Measurements from ENCODE around the gene TMEM220. TPM values are rescaled to one million over a fixed set of nuclear protein-coding genes. Genes with fewer than 3 reads are reported as not detected.

Gene TMEM220
- total RNA-seq, 1 experiment from 2014 or later, result not detected

DNA sequence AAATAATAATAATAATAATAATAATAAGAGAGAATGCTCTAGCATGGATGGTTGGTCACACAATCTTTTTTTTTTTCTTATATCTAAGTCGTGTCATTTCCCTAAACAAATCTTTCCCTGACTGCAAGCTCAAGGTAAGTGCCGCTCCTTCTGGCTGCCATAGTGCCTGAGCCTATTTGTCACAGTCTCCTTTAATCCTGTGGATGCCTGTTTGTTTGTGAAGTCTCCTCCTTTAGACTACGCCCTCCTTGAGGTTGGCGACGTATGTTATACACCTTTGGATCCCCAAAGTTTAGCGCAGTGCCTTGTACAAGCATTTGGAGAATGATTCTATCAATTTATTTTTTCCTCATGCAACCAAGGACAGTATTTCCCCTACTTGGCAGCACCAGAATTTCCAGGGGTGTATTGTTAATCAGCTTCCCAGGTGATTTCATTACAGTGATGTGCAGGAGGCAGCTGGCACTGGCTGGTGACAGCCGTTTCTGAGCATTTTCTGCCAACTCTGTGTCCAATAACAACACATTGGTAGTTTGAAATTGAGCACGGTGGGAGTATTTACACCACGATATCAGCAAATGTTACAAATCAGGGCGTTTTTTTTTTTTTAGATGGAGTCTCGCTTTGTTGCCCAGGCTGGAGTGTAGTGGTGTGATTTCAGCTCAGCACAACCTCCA is 47.4 kb upstream of the TMEM220 start:
- no peaks in the 10 kb centered on the region for H3K4me1 ChIP-seq (replicated peaks; ENCODE audit: insufficient read depth)
- ChIA-PET POLR2A (ENCODE audit: unreplicated experiment) (no interaction called here), CTCF (no interaction called here)
- no peaks in the 10 kb centered on the region for H3K36me3 ChIP-seq (ENCODE audit: low read depth)
- TF ChIP-seq, protein P1, sequence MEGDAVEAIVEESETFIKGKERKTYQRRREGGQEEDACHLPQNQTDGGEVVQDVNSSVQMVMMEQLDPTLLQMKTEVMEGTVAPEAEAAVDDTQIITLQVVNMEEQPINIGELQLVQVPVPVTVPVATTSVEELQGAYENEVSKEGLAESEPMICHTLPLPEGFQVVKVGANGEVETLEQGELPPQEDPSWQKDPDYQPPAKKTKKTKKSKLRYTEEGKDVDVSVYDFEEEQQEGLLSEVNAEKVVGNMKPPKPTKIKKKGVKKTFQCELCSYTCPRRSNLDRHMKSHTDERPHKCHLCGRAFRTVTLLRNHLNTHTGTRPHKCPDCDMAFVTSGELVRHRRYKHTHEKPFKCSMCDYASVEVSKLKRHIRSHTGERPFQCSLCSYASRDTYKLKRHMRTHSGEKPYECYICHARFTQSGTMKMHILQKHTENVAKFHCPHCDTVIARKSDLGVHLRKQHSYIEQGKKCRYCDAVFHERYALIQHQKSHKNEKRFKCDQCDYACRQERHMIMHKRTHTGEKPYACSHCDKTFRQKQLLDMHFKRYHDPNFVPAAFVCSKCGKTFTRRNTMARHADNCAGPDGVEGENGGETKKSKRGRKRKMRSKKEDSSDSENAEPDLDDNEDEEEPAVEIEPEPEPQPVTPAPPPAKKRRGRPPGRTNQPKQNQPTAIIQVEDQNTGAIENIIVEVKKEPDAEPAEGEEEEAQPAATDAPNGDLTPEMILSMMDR (conservative IDR thresholded peaks at IDR 0.05), result no peak
- TF ChIP-seq EZH2 (IDR thresholded peaks at IDR 0.05; ENCODE audit: low read depth), result no peak
- no peak overlapping the region for H3K4me2 ChIP-seq
- no peaks in the 10 kb centered on the region for H3K9me2 ChIP-seq (ENCODE audit: insufficient read depth)
- H3K79me2 ChIP-seq (ENCODE audit: low read depth), result no peaks in the 10 kb centered on the region
- H3K27ac ChIP-seq, result no peak overlapping the region
- no peak overlapping the region for H3K4me3 ChIP-seq
- intact Hi-C loops (cut with micrococcal nuclease; ENCODE audit: unreplicated experiment), result no loop called here
- BruUV-seq (replicated peaks), result no TSS peak
- no peaks in the 10 kb centered on the region for H4K20me1 ChIP-seq (ENCODE audit: insufficient read depth)
- H3K9me3 ChIP-seq (ENCODE audit: insufficient read depth, low read depth), result no peaks in the 10 kb centered on the region
- no peaks in the 10 kb centered on the region for H3K27me3 ChIP-seq (ENCODE audit: insufficient read depth, low read depth)
- no peaks in the 10 kb centered on the region for H3F3A ChIP-seq (ENCODE audit: insufficient read depth, low read depth)
- no peak overlapping the region for H2AFZ ChIP-seq
- no peak for DNase-seq

DNA sequence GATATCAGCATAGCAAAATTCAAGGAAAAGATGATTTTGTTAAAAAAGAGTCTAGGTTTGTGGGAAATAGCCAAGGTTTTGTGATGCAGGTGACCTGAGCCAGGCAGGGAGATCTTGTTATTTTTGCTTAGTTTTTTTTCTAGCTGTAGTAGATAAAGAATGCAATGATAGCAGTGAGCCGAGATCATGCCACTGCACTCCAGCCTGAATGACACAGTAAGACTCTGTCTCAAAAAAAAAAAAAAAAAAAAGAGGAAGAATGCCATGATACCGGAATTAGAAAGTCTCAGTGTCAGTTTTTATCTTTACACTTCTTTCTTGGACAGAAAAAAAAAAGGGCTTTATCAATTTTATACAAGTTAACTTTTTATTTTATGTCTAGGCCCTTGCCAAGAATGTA is 46.6 kb upstream of the TMEM220 start:
- intact Hi-C loops (cut with micrococcal nuclease; ENCODE audit: unreplicated experiment), result no loop called here
- Histone ChIP-seq H2AFZ (no peak overlapping the region), H3K36me3 (ENCODE audit: low read depth) (no peaks in the 10 kb centered on the region), H3K27me3 (ENCODE audit: insufficient read depth, low read depth) (no peaks in the 10 kb centered on the region), H3K9me2 (ENCODE audit: insufficient read depth) (no peaks in the 10 kb centered on the region), H3F3A (ENCODE audit: insufficient read depth, low read depth) (no peaks in the 10 kb centered on the region), H3K4me1 (replicated peaks; ENCODE audit: insufficient read depth) (no peaks in the 10 kb centered on the region), H3K27ac (no peak overlapping the region), H4K20me1 (ENCODE audit: insufficient read depth) (no peaks in the 10 kb centered on the region), H3K9me3 (ENCODE audit: insufficient read depth, low read depth) (no peaks in the 10 kb centered on the region), H3K79me2 (ENCODE audit: low read depth) (no peaks in the 10 kb centered on the region), H3K4me2 (no peak overlapping the region), H3K4me3 (no peak overlapping the region)
- BruUV-seq (replicated peaks), result no TSS peak
- no peak for TF ChIP-seq EZH2 (IDR thresholded peaks at IDR 0.05; ENCODE audit: low read depth)
- TF ChIP-seq, protein P1 (conservative IDR thresholded peaks at IDR 0.05), result no peak
- ChIA-PET CTCF (no interaction called here), POLR2A (ENCODE audit: unreplicated experiment) (no interaction called here)
- DNase-seq, result no peak

DNA sequence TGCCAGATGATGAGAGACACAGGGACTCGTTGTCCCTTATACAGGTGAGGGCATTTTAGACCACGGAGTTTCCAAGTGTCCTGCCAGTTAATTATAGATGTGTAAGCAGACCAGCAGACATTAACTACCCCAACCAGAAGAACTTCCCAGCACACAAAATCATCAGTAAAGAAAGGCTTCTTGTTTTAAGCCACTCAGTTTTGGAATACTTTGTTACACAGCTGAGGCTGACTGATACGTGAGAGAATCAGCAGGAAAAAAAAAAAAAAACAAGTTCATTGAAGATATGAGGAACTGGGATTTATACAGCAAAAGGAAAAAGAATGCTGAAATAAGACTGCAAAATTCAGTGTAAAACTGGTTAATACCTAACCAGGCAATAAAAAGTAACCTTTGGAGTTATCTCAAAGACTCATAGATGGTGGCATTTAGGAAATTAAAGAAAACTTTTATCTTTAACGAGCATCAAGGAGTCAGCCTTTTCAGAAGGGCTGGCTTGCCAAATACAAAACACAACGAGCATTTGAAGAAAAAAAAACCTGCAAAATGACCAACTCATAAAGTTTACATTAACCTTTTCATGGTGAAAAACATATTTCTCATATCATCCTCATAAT is 46.0 kb upstream of the TMEM220 start:
- no peak overlapping the region for H3K4me2 ChIP-seq
- H3K79me2 ChIP-seq (ENCODE audit: low read depth), result no peaks in the 10 kb centered on the region
- no peak for DNase-seq
- no peaks in the 10 kb centered on the region for H3K27me3 ChIP-seq (ENCODE audit: insufficient read depth, low read depth)
- no peaks in the 10 kb centered on the region for H3K36me3 ChIP-seq (ENCODE audit: low read depth)
- H4K20me1 ChIP-seq (ENCODE audit: insufficient read depth), result no peaks in the 10 kb centered on the region
- no peak overlapping the region for H3K4me3 ChIP-seq
- TF ChIP-seq, protein P1 (conservative IDR thresholded peaks at IDR 0.05), result no peak
- no peak for TF ChIP-seq EZH2 (IDR thresholded peaks at IDR 0.05; ENCODE audit: low read depth)
- intact Hi-C loops (cut with micrococcal nuclease; ENCODE audit: unreplicated experiment), result no loop called here
- no peak overlapping the region for H3K27ac ChIP-seq
- H3F3A ChIP-seq (ENCODE audit: insufficient read depth, low read depth), result no peaks in the 10 kb centered on the region
- ChIA-PET CTCF (no interaction called here), POLR2A (ENCODE audit: unreplicated experiment) (no interaction called here)
- no peaks in the 10 kb centered on the region for H3K9me2 ChIP-seq (ENCODE audit: insufficient read depth)
- H3K4me1 ChIP-seq (replicated peaks; ENCODE audit: insufficient read depth), result no peaks in the 10 kb centered on the region
- H2AFZ ChIP-seq, result no peak overlapping the region
- BruUV-seq (replicated peaks), result no TSS peak
- H3K9me3 ChIP-seq (ENCODE audit: insufficient read depth, low read depth), result no peaks in the 10 kb centered on the region

All from PC-9 (cell line).